HepG2 (cell line): ENCODE data around the gene BCAT1. TPM values are rescaled to one million over a fixed set of nuclear protein-coding genes. Genes with fewer than 3 reads are reported as not detected.

Source experiments
- ARID3A ChIP-seq: IDR thresholded peaks from 2 replicates; pipeline ENCODE4 v1.6.1; 2012; ENCODE audit warnings: low read depth, low read length, improper control_type of control experiment
- FOXC1 ChIP-seq: sonication (generic); formaldehyde crosslinking; IDR thresholded peaks from 2 replicates; pipeline ENCODE4 v1.8.0; 2022; ENCODE audit warnings: mild to moderate bottlenecking, missing genetic modification reagents, borderline replicate concordance
- PBX3 ChIP-seq: sonication (generic); formaldehyde crosslinking; IDR thresholded peaks from 2 replicates; pipeline ENCODE4 v1.8.1; 2023; ENCODE audit warnings: missing genetic modification reagents, inconsistent platforms, borderline replicate concordance
- PHF5A ChIP-seq: IDR thresholded peaks from one replicate; pipeline ENCODE4 v1.6.1; 2018; ENCODE audit warnings: low read depth, missing genetic modification reagents; ENCODE audit not compliant: unreplicated experiment
- POLR2AphosphoS5 ChIP-seq: IDR thresholded peaks from 2 replicates; pipeline ENCODE4 v1.6.1; 2012; ENCODE audit warnings: low read depth, low read length
- PPARG ChIP-seq: conservative IDR thresholded peaks from 2 replicates; pipeline ENCODE4 v1.6.1; 2016; ENCODE audit warnings: missing biosample characterization, missing genetic modification reagents
- YEATS4 ChIP-seq: sonication (generic); formaldehyde crosslinking; IDR thresholded peaks from 2 replicates; pipeline ENCODE4 v1.4.0; 2020; ENCODE audit warnings: missing genetic modification reagents, borderline replicate concordance
- ZBTB25 ChIP-seq: IDR thresholded peaks from 2 replicates; pipeline ENCODE4 v1.6.1; 2018; ENCODE audit warnings: missing genetic modification reagents
- ZNF646 ChIP-seq: sonication (generic); formaldehyde crosslinking; IDR thresholded peaks from 2 replicates; pipeline ENCODE4 v1.9.0; 2021; ENCODE audit warnings: mild to moderate bottlenecking, missing genetic modification reagents
- ZNF761 ChIP-seq: sonication (generic); formaldehyde crosslinking; conservative IDR thresholded peaks from 2 replicates; pipeline ENCODE4 v1.4.0; 2020; ENCODE audit warnings: mild to moderate bottlenecking, missing genetic modification reagents
- ZNF784 ChIP-seq: sonication (generic); formaldehyde crosslinking; IDR thresholded peaks from 2 replicates; pipeline ENCODE4 v1.5.1; 2020; ENCODE audit warnings: missing genetic modification reagents, mild to moderate bottlenecking, borderline replicate concordance
- polyA plus RNA-seq, 8 experiments: library from polyadenylated mRNA; depleted of rRNA in 3 of 8; stranded (reverse) in 7 of 8; unstranded in 1 of 8; fragments of >200 nt; fragmentation: Illumina TruSeq in 4 of 8; extraction: Trizol in 4 of 8; gene quantifications; 2 replicates each; pipeline versions ENCODE4 v1.2.1 to v1.2.3, GENCODE V29; 2011 to 2016; ENCODE audit warnings: low read depth in 4 of 8, missing spikeins in 1 of 8, mixed read lengths in 1 of 8; ENCODE audit not compliant: insufficient read depth in 1 of 8
- total RNA-seq, 5 experiments: library from RNA; depleted of rRNA; stranded (reverse); fragments of >200 nt; fragmentation: Illumina TruSeq; extraction: Trizol; gene quantifications; 2 replicates each; pipeline ENCODE4 v1.2.3, GENCODE V29; 2016; ENCODE audit warnings: low read depth in 1 of 5

Gene BCAT1
- total and polyA plus RNA-seq, 2 of the 13 experiments (the other 11 are each of a cell fraction or from before 2014, with no cell fraction given): 8.0 to 75.5 TPM

DNA sequence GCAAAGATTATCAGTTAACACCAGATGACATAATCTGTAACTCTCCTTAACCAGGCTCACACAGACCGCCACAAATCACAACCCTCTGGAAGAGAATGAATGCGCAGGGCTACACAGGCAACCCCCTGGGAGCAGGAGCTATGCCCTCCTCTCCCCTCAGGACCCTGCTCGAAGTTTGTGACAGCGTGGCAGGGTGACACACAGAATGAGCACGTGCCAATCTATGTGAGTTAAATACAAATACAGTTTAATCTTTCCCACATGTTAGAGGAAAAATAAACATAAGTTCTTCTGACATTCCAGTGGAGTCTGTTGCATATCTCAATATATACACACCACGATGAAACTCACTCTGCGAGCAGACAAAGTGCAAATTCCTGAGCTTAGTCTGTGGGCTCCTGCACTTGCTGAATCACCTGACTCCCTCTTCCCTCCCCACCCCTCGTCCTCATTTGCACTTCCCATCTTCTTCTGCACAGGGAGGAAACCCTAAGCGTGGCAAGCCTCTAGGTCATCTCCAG lies 37.6 kb downstream of the BCAT1 start (continued):
- TF ChIP-seq PBX3 (CRISPR knock-in tag) (no peak), PHF5A (peak; percentile 49), ZNF784 (no peak), FOXC1 (CRISPR knock-in tag) (0 out of 2 replicates have a peak, but pooled peaks have one; percentile 23), PPARG (no peak), ZBTB25 (CRISPR knock-in tag) (0 out of 2 replicates have a peak, but pooled peaks have one; percentile 24), POLR2AphosphoS5 (no peak), ARID3A (peak; percentile 95), ZNF646 (CRISPR knock-in tag) (0 out of 2 replicates have a peak, but pooled peaks have one; percentile 14), YEATS4 (CRISPR knock-in tag) (peak; percentile 40; the same call in 1 of the 2 replicates), ZNF761 (CRISPR knock-in tag) (0 out of 2 replicates have a peak, but pooled peaks have one; percentile 35)
